Measurements from ENCODE around the gene AXIN1. TPM values are rescaled to one million over a fixed set of nuclear protein-coding genes. Genes with fewer than 3 reads are reported as not detected.

Gene AXIN1
- total RNA-seq, 1 donor from 2014 or later = 30.6 TPM

GRCh38 chr16:287298-287811 is 65.2 kb downstream of the AXIN1 start:
- TF ChIP-seq CTCF (conservative IDR thresholded peaks at IDR 0.05) = no peak
- Mint-ChIP-seq H3K4me1 (ENCODE audit: unreplicated experiment) (no peaks in the 10 kb centered on the region), H3K27ac (no peak overlapping the region), H3K4me3 (no peak overlapping the region), H3K9me3 (no peaks in the 10 kb centered on the region), H3K27me3 (no peaks in the 10 kb centered on the region), H3K36me3 (peaks cover 3% of the 10 kb centered on the region)
- DNase-seq (ENCODE audit: extremely low spot score, unreplicated experiment) = no peak

- no peak for TF ChIP-seq CTCF (conservative IDR thresholded peaks at IDR 0.05)
- H3K9me3 Mint-ChIP-seq = no peaks in the 10 kb centered on the region
- H3K27me3 Mint-ChIP-seq = peaks cover 3% of the 10 kb centered on the region
- H3K4me1 Mint-ChIP-seq (ENCODE audit: unreplicated experiment) = no peaks in the 10 kb centered on the region
- no peak for DNase-seq (ENCODE audit: extremely low spot score, unreplicated experiment)
- no peak overlapping the region for H3K4me3 Mint-ChIP-seq
- no peak overlapping the region for H3K27ac Mint-ChIP-seq
- peaks cover 3% of the 10 kb centered on the region for H3K36me3 Mint-ChIP-seq
Measured at GRCh38 chr16:286491-287297, 65.8 kb downstream of the AXIN1 start.

GRCh38 chr16:285146-286055 is 67.1 kb downstream of the AXIN1 start:
- Mint-ChIP-seq H3K4me1 (ENCODE audit: unreplicated experiment) (no peaks in the 10 kb centered on the region), H3K36me3 (peaks cover 3% of the 10 kb centered on the region), H3K4me3 (no peak overlapping the region), H3K9me3 (no peaks in the 10 kb centered on the region), H3K27ac (no peak overlapping the region), H3K27me3 (peaks cover 3% of the 10 kb centered on the region)
- TF ChIP-seq CTCF (conservative IDR thresholded peaks at IDR 0.05) = no peak
- no peak for DNase-seq (ENCODE audit: extremely low spot score, unreplicated experiment)

GRCh38 chr16:284204-285120 is 68.1 kb downstream of the AXIN1 start:
- TF ChIP-seq CTCF (conservative IDR thresholded peaks at IDR 0.05) = no peak
- Mint-ChIP-seq H3K27ac (no peak overlapping the region), H3K27me3 (peaks cover 3% of the 10 kb centered on the region), H3K9me3 (no peaks in the 10 kb centered on the region), H3K4me1 (ENCODE audit: unreplicated experiment) (no peaks in the 10 kb centered on the region), H3K4me3 (no peak overlapping the region), H3K36me3 (peaks cover 3% of the 10 kb centered on the region)
- DNase-seq (ENCODE audit: extremely low spot score, unreplicated experiment) = no peak

Data from type B pancreatic cell (in vitro differentiated cells).